Lung (tissue), 12 donors: ENCODE data around the gene EGFR. TPM values are rescaled to one million over a fixed set of nuclear protein-coding genes. Genes with fewer than 3 reads are reported as not detected.

Experiments
- ATAC-seq: fragments of 200-7000 bp; cut with Tn5 transposase; one replicate; pipeline ENCODE4 v1.9.1; 2020; ENCODE audit warnings: moderate number of reproducible peaks; ENCODE audit not compliant: insufficient read depth, low FRiP score
- DNase-seq, 3 donors: peaks; one replicate each; pipeline ENCODE4 v3.0.0-alpha.2; 2013 to 2017
- H3K27ac ChIP-seq, 2 donors: one replicate each; pipeline ENCODE4 v1.5.1; 2013; ENCODE audit warnings: mild to moderate bottlenecking in 2 of 2, moderate library complexity in 2 of 2, control low read depth in 1 of 2, inconsistent platforms in 1 of 2, low read depth in 1 of 2, low read length in 1 of 2
- H3K27me3 ChIP-seq, 3 donors: one replicate each; pipeline ENCODE4 v1.5.1; 2013; ENCODE audit warnings: low read length in 2 of 3; ENCODE audit not compliant: control insufficient read depth in 3 of 3, insufficient read depth in 3 of 3
- H3K36me3 ChIP-seq, 4 donors: one replicate each; pipeline ENCODE4 v1.5.1; 2013; ENCODE audit warnings: low read length in 4 of 4, mild to moderate bottlenecking in 1 of 4, moderate library complexity in 1 of 4; ENCODE audit not compliant: control insufficient read depth in 4 of 4, insufficient read depth in 4 of 4
- H3K4me1 ChIP-seq, 5 donors: one replicate each; pipeline ENCODE4 v1.5.1; 2013; ENCODE audit warnings: low read length in 5 of 5, mild to moderate bottlenecking in 2 of 5, moderate library complexity in 1 of 5; ENCODE audit not compliant: control insufficient read depth in 5 of 5, insufficient read depth in 5 of 5
- H3K4me3 ChIP-seq: one replicate; pipeline ENCODE4 v1.5.1; 2013; ENCODE audit warnings: mild to moderate bottlenecking, control low read depth, moderate library complexity
- H3K9ac ChIP-seq, 2 donors: one replicate each; pipeline ENCODE4 v1.5.1; 2013; ENCODE audit warnings: low read length in 2 of 2, control low read depth in 1 of 2; ENCODE audit not compliant: insufficient read depth in 1 of 2
- H3K9me3 ChIP-seq, 4 donors: one replicate each; pipeline ENCODE4 v1.5.1; 2013; ENCODE audit warnings: low read length in 3 of 4, mild to moderate bottlenecking in 1 of 4, moderate library complexity in 1 of 4; ENCODE audit not compliant: control insufficient read depth in 4 of 4, insufficient read depth in 3 of 4
- WGBS, 2 donors: extraction: QIAGEN DNeasy Blood & Tissue Kit; methylation state at CpG; one replicate each; pipeline ENCODE4 v1.1.7; 2013; 5-methylcytosine and 5-hydroxymethylcytosine counted together
- polyA plus RNA-seq, 2 donors: library from polyadenylated mRNA; stranded (reverse); fragments of 200-250 nt; gene quantifications; one replicate each; pipeline ENCODE4 v1.2.1, GENCODE V29; 2013
- total RNA-seq, 2 donors: library from RNA; depleted of rRNA in 1 of 2; stranded (reverse); fragments of >200 nt in 1 of 2; gene quantifications; one replicate each; pipeline ENCODE4 v1.2.1, GENCODE V29; 2014 to 2021
- TF ChIP-seq, protein P1 (sequence below): IDR thresholded peaks from 2 replicates; pipeline ENCODE4 v1.5.1; 2012; ENCODE audit warnings: mild to moderate bottlenecking; ENCODE audit errors: control extremely low read depth, extremely low read depth
- donor health status: control.
- donor health status: control.
- donor health status: Bipolar disorder and iron deficiency.
- donor health status: healthy.
- donor health status: DM: yes; HTN: yes; CAD: no.

EGFR gene
- total and polyA plus RNA-seq, 4 donors: 11.6 to 78.7 (median 37.1) TPM

DNA sequence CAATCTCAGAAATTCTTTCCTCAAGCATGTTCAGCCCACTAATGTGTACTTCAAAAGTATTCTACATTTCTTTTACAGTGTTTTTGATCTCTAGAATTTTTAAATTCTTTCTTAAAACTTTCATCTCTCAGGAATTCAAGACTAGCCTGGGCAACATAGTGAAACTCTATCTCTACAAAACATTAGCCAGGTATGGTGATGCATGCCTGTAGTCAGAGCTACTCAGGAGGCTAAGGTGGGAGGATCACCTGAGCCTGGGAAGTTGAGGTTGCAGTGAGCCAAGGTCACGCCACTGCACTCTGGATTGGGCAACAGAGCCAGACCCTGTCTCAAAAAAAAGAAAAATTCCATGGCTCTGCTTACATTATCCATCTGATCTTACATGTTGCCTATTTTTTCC lies 5.0 kb upstream of the EGFR start:
- H3K9ac ChIP-seq: no peak overlapping the region
- no peaks in the 10 kb centered on the region for H3K36me3 ChIP-seq
- no peak for DNase-seq
- H3K4me3 ChIP-seq: no peak overlapping the region
- TF ChIP-seq, protein P1, sequence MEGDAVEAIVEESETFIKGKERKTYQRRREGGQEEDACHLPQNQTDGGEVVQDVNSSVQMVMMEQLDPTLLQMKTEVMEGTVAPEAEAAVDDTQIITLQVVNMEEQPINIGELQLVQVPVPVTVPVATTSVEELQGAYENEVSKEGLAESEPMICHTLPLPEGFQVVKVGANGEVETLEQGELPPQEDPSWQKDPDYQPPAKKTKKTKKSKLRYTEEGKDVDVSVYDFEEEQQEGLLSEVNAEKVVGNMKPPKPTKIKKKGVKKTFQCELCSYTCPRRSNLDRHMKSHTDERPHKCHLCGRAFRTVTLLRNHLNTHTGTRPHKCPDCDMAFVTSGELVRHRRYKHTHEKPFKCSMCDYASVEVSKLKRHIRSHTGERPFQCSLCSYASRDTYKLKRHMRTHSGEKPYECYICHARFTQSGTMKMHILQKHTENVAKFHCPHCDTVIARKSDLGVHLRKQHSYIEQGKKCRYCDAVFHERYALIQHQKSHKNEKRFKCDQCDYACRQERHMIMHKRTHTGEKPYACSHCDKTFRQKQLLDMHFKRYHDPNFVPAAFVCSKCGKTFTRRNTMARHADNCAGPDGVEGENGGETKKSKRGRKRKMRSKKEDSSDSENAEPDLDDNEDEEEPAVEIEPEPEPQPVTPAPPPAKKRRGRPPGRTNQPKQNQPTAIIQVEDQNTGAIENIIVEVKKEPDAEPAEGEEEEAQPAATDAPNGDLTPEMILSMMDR: no peak
- no peaks in the 10 kb centered on the region for H3K9me3 ChIP-seq
- 83 to 91% methylated on average over 1 of the region's 1 CpG for WGBS, 2 donors
- H3K27me3 ChIP-seq: no peaks in the 10 kb centered on the region
- H3K4me1 ChIP-seq: peaks cover 0 to 11% (median 3%) of the 10 kb centered on the region in 5 donors
- ATAC-seq: no peak
- no peak overlapping the region for H3K27ac ChIP-seq

DNA sequence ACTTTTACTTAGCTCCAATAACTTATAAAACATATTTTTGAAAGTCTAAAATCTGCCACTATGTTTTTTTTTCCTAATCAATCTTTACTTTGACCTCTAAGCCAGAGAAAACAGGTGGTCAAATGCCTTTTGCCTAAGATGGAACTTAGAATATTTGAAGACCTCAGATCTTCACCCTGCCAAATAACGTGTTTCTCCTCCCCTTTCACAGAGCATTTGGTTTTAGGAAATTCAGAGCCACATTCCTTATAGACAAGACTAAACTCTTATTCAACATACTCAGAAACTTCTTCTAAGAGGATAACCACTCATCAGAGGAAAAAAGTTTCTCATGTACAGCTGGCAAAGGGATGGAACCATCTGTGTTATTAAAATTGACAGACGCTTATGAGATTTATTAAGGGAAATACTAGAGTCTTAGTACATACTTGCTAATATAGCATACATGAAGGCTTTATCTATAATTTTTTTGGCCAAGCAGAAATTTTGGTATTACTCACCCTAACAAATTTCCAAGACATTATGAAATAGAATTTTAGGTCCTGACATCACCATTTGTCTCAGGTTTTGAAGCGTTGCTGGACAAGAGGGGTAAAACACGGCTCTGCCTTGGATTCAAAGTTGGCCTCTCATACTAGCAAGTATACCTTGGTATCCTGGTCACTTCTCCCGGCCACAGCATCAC lies 2.6 kb upstream of the EGFR start:
- Histone ChIP-seq H3K36me3 (no peaks in the 10 kb centered on the region), H3K27ac (no peak overlapping the region), H3K9me3 (peaks cover 0 to 3% (median 0%) of the 10 kb centered on the region in 4 donors), H3K4me1 (peaks cover 0 to 22% (median 8%) of the 10 kb centered on the region in 5 donors), H3K4me3 (no peak overlapping the region), H3K9ac (no peak overlapping the region), H3K27me3 (no peaks in the 10 kb centered on the region)
- TF ChIP-seq, protein P1: no peak
- ATAC-seq (no peak), DNase-seq (no peak)
- WGBS, 2 donors: 83 to 87% methylated on average over 5 of the region's 5 CpGs

DNA sequence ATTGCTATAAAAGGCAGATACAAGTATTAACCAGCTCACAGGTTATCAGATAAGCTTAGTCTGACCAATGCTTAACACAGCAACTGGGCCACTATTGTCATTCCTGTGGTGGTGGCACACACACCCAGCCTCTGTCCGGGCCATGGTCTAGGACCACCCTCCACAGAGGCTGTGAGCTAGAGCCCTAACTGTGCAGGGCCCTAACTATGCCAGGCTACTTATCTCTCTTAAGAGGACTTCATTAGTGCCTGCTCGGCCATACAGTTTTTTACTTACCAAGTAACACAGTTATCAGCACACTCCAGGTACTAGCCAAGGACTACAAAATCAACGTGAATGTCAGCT lies 2.1 kb upstream of the EGFR start:
- no peak overlapping the region for H3K4me3 ChIP-seq
- DNase-seq: no peak
- 85% methylated on average over 3 of the region's 3 CpGs for WGBS, 2 donors
- H3K27me3 ChIP-seq: no peaks in the 10 kb centered on the region
- no peaks in the 10 kb centered on the region for H3K36me3 ChIP-seq
- H3K4me1 ChIP-seq: peaks cover 0 to 25% (median 10%) of the 10 kb centered on the region in 5 donors
- no peak overlapping the region for H3K27ac ChIP-seq
- no peak for ATAC-seq
- TF ChIP-seq, protein P1: no peak
- H3K9ac ChIP-seq: no peak overlapping the region
- H3K9me3 ChIP-seq: peaks cover 0 to 3% (median 0%) of the 10 kb centered on the region in 4 donors

DNA sequence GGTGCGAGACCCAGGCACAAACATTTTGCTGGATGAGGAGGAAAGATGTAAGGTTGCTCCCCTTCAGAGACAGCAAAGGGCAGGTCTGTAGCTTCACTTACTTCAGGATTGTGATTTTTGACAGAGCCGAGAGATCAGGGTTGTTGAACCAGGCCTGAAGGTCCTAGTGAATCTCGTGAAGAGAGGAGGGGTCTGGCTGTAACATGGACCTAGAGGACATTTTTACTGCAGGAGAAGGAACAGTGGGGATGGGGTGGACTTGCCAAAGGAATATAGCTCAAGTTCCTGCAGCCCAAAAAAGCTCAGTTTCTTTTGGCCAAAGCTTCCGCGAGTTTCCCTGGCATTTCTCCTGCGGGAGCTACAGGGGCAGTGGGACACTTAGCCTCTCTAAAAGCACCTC lies 976 bp upstream of the EGFR start:
- no peaks in the 10 kb centered on the region for H3K36me3 ChIP-seq
- H3K9ac ChIP-seq: peak overlapping the region in 1 of 2 donors; percentile 32
- H3K27me3 ChIP-seq: no peaks in the 10 kb centered on the region
- no peak for DNase-seq
- H3K4me1 ChIP-seq: peaks cover 0 to 36% (median 15%) of the 10 kb centered on the region in 5 donors
- no peak for ATAC-seq
- 54 to 67% methylated on average over 6 of the region's 6 CpGs for WGBS, 2 donors
- H3K27ac ChIP-seq: peak overlapping the region in 1 of 2 donors; percentile 96
- H3K4me3 ChIP-seq: no peak overlapping the region
- TF ChIP-seq, protein P1: no peak
- H3K9me3 ChIP-seq: peaks cover 0 to 3% (median 0%) of the 10 kb centered on the region in 4 donors
